GM12865 (cell line): ENCODE data around the gene SDCBP2.

Source experiments
- DNase-seq: peaks from one replicate; pipeline ENCODE4 v3.0.0; 2010; ENCODE audit warnings: low read depth
- H3K4me3 ChIP-seq: 2 replicates; pipeline ENCODE4 v1.5.1; 2011; ENCODE audit warnings: mild to moderate bottlenecking, low read depth, low read length, control low read depth
- CTCF ChIP-seq: IDR thresholded peaks from 2 replicates; pipeline ENCODE4 v1.5.1; 2011; ENCODE audit warnings: low read length, control low read depth, low read depth, inconsistent platforms; ENCODE audit not compliant: insufficient read depth; ENCODE audit errors: missing control alignments

Gene SDCBP2

GRCh38 chr20:1330075-1330830, 1.3 kb upstream of the SDCBP2 start:
- no peak for TF ChIP-seq CTCF
- H3K4me3 ChIP-seq, result no peak overlapping the region
- DNase-seq, result peak; percentile 71

GRCh38 chr20:1327827-1328679, 886 bp downstream of the SDCBP2 start:
- TF ChIP-seq CTCF, result no peak
- H3K4me3 ChIP-seq, result no peak overlapping the region
- no peak for DNase-seq

DNA sequence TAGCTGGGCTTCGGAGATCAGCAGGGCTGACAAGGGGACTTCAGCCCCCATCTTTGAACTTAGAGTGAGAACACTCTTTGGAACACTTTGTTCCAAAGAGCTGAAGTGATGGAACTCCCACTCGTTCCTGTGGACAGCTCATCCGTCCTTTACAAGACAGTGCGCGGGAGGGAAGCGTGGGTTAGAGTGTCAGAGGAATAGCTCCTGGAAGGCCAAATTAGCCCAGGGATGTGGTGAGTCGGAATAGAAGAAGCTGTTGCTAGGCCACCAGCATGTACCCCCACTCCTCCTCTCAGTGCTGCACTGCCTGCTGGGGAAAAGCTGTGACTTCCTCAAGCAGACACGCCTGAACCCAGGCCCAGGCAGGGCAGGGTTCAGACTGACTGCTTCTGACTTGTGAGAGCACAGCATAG, 1.7 kb downstream of the SDCBP2 start:
- TF ChIP-seq CTCF, result no peak
- DNase-seq, result no peak
- H3K4me3 ChIP-seq, result no peak overlapping the region

- DNase-seq, result no peak
- TF ChIP-seq CTCF, result no peak
- H3K4me3 ChIP-seq, result peak overlapping the region; percentile 94
These were observed 2.7 kb downstream of the SDCBP2 start for GRCh38 chr20:1326031-1326930.

GRCh38 chr20:1325173-1326030, 3.5 kb downstream of the SDCBP2 start:
- DNase-seq, result peak; percentile 99
- peak; percentile 4 for TF ChIP-seq CTCF
- H3K4me3 ChIP-seq, result peak overlapping the region; percentile 94
